Vagina (tissue), 2 donors: ENCODE data around the gene TRPV6. TPM values are rescaled to one million over a fixed set of nuclear protein-coding genes. Genes with fewer than 3 reads are reported as not detected.

ENCODE experiments used
- DNase-seq, 2 donors: peaks; one replicate each; pipeline ENCODE4 v3.0.0-alpha.2; 2017; ENCODE audit errors: extremely low spot score in 2 of 2
- H3K27ac ChIP-seq: fragments of 200-600 bp; sonication (generic); one replicate; pipeline ENCODE4 v1.5.1; 2019
- H3K27me3 ChIP-seq: fragments of 200-600 bp; sonication (generic); one replicate; pipeline ENCODE4 v1.5.1; 2019
- H3K36me3 ChIP-seq, 2 donors: fragments of 200-600 bp; sonication (generic); one replicate each; pipeline ENCODE4 v1.5.1; 2017 to 2019
- H3K4me1 ChIP-seq: fragments of 200-600 bp; sonication (generic); one replicate; pipeline ENCODE4 v1.5.1; 2019
- H3K4me3 ChIP-seq, 2 donors: fragments of 200-600 bp; sonication (generic); 1 replicate in 1 of 2; 2 replicates in 1 of 2; pipeline ENCODE4 v1.5.1; 2016 to 2019
- H3K9me3 ChIP-seq: fragments of 200-600 bp; sonication (generic); one replicate; pipeline ENCODE4 v1.5.1; 2019
- POLR2A ChIP-seq, 2 donors: fragments of 450-650 bp; IDR thresholded peaks; one replicate each; pipeline ENCODE4 v1.6.1; 2017; ENCODE audit warnings: antibody characterized with exemption in 2 of 2, mild to moderate bottlenecking in 2 of 2, moderate library complexity in 2 of 2
- POLR2AphosphoS5 ChIP-seq, 2 donors: sonication (generic); formaldehyde crosslinking; IDR thresholded peaks; one replicate each; pipeline ENCODE4 v1.9.0; 2017; ENCODE audit warnings: antibody characterized with exemption in 2 of 2, mild to moderate bottlenecking in 2 of 2, low read depth in 1 of 2; ENCODE audit not compliant: insufficient read depth in 1 of 2
- intact Hi-C: fragments of 100-400 bp; cut with DNase I; formaldehyde crosslinking; loops from one replicate; pipeline ENCODE4 v1.15.1; 2023
- total RNA-seq: library from RNA; depleted of rRNA; stranded (reverse); fragments of >200 nt; gene quantifications from one replicate; pipeline ENCODE4 v1.2.3, GENCODE V29; 2016
- TF ChIP-seq, protein P1 (sequence below), 3 experiments: fragments of 450-650 bp in 2 of 3; fragments of 200-600 bp in 1 of 3; sonication (generic) in 1 of 3; IDR thresholded peaks; one replicate each; pipeline ENCODE4 v1.5.1; 2017 to 2019; ENCODE audit warnings: antibody characterized with exemption in 3 of 3, mild to moderate bottlenecking in 2 of 3, moderate library complexity in 2 of 3

The TRPV6 gene
- total RNA-seq, result 7.9 TPM

DNA sequence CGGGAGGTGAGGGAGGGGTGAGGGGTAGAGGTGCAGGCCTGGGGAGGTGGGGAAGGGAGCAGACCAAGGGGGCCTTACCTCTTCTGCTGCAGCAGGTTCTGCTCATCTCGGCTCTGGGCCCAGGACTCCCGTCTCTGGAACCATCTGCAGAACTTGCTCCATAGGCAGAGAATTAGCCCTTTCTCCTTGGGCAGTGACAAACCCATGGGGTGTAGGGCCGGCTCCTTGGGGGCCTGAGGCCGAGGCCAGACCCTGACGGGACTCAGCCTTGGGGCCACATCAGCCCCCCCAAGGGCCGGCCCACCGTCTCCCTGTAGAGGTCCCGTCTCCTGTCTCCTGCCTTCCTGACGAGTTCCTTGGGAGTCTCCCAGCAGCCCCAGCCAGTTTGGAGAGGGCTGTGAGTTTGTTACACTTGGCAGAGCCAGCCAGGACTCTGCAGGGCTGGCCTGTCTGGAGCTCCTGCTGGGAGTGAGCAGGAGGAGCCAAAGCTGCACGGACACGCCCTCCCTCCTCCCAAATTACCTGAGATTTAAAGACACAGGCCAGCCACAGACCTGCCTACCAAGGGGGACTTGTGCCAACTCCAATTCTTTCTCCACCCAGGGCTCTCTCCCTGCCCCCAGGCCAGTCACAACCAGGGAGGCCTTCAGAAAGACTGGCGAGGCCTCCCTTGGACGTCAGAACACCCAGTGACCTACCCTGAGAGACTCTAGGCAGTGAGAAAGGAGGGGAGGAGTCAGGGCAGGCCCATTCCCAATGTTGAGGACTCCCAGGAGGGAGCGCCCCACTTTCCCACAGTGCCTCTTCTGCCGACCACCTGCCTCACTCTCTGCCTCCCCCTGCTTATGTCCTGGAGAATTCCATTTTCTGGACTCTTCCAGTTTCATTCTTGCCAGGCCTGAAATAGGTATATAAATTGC, at the start of gene TRPV6:
TSS of gene TRPV6 (minus strand) at position 435 of the 920 bp plus-strand sequence.
- DNase-seq, result no peak
- peaks cover 12% of the 10 kb centered on the region for H3K4me1 ChIP-seq
- TF ChIP-seq POLR2A (IDR thresholded peaks at IDR 0.05), result no peak
- TF ChIP-seq POLR2AphosphoS5 (IDR thresholded peaks at IDR 0.05; ENCODE audit: insufficient read depth in 1 of 2, low read depth in 1 of 2), result no peak
- TF ChIP-seq, protein P1, sequence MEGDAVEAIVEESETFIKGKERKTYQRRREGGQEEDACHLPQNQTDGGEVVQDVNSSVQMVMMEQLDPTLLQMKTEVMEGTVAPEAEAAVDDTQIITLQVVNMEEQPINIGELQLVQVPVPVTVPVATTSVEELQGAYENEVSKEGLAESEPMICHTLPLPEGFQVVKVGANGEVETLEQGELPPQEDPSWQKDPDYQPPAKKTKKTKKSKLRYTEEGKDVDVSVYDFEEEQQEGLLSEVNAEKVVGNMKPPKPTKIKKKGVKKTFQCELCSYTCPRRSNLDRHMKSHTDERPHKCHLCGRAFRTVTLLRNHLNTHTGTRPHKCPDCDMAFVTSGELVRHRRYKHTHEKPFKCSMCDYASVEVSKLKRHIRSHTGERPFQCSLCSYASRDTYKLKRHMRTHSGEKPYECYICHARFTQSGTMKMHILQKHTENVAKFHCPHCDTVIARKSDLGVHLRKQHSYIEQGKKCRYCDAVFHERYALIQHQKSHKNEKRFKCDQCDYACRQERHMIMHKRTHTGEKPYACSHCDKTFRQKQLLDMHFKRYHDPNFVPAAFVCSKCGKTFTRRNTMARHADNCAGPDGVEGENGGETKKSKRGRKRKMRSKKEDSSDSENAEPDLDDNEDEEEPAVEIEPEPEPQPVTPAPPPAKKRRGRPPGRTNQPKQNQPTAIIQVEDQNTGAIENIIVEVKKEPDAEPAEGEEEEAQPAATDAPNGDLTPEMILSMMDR (IDR thresholded peaks at IDR 0.05), result no peak
- no peak within 1 kb of the TSS for H3K27ac ChIP-seq
- intact Hi-C loops, result no loop called here
- no peak within 1 kb of the TSS for H3K4me3 ChIP-seq
- H3K27me3 ChIP-seq, result no peaks in the 10 kb centered on the region
- H3K9me3 ChIP-seq, result no peaks in the 10 kb centered on the region
- H3K36me3 ChIP-seq, result no peaks in the 10 kb centered on the region

DNA sequence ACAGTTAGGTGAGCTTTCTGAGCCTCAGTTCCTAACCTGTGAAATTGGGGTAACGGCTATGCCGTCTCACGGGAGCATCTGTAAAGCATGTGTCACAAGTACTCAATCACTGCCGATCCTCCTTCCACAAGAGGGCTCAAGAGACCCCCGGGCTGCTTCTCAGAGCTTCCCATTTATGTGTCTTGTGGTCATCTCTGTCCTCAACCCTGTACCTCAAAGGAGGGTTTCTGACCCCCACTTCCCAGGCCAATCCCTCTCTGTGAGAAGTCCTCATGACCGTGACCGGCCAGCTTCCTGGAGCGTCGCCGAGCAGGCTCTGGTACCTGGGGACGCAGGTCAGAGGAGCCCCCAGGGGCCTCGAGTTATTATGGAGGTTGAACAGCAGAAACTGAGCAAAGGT, 48.5 kb upstream of the TRPV6 start:
- H3K36me3 ChIP-seq, result no peaks in the 10 kb centered on the region
- no peak overlapping the region for H3K4me3 ChIP-seq
- intact Hi-C loops, result no loop called here
- no peaks in the 10 kb centered on the region for H3K27me3 ChIP-seq
- DNase-seq, result peak in 1 of 2 donors; percentile 70
- H3K27ac ChIP-seq, result no peak overlapping the region
- no peaks in the 10 kb centered on the region for H3K9me3 ChIP-seq
- no peaks in the 10 kb centered on the region for H3K4me1 ChIP-seq
- TF ChIP-seq, protein P1 (IDR thresholded peaks at IDR 0.05), result no peak
- TF ChIP-seq POLR2A (IDR thresholded peaks at IDR 0.05) (no peak), POLR2AphosphoS5 (IDR thresholded peaks at IDR 0.05; ENCODE audit: insufficient read depth in 1 of 2, low read depth in 1 of 2) (no peak)

DNA sequence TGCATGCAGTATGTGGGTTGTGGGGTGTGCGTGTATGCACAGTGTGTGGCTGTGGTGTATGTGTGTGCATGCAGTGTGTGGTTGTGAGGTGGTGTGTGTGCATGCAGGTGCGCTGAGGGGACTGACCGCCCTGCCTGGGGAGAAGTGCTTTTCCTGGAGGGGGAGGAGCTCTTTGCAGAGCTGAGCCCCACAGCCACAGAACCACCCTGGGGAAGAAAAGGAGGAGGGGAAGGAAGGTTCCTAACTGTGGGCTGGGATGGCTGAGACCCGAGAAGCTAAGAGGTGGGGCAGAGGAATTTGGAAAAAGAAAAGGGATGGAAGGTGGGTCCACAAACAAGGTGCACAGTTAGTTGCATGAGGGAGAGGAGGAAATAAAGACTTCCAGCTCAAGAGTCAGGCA, 48.1 kb upstream of the TRPV6 start, which contains the start of gene TRPV5:
TSS of gene TRPV5 (minus strand) at position 123 of the 400 bp plus-strand sequence. CDS start 287 bp downstream, outside the sequence.
- Histone ChIP-seq H3K27me3 (no peaks in the 10 kb centered on the region), H3K4me3 (no peak within 1 kb of the TSS), H3K27ac (no peak within 1 kb of the TSS), H3K4me1 (no peaks in the 10 kb centered on the region), H3K9me3 (no peaks in the 10 kb centered on the region), H3K36me3 (no peaks in the 10 kb centered on the region)
- TF ChIP-seq POLR2AphosphoS5 (IDR thresholded peaks at IDR 0.05; ENCODE audit: insufficient read depth in 1 of 2, low read depth in 1 of 2) (no peak), POLR2A (IDR thresholded peaks at IDR 0.05) (no peak)
- TF ChIP-seq, protein P1 (IDR thresholded peaks at IDR 0.05), result no peak
- DNase-seq, result peak in 1 of 2 donors; percentile 52
- intact Hi-C loops, result no loop called here

DNA sequence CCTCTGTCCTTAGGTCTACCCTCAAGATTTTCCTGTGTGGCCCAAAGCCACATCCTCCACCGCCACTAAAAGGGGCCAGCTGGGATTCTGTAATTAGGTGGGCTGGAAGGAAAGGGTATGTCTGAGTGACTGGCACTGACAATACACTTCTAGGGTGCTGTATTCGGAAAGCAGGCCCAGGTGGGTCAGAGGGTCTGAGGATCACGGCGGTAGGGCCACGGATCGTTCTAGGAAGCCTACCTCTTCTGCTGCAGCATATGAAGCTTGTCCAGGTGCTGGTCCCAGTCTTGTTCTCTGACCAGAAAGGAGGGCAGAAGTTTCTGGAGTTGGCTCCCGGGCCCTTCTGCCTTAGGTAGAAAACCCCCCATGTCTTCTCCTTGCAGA, 47.5 kb upstream of the TRPV6 start:
- Histone ChIP-seq H3K27ac (no peak overlapping the region), H3K4me3 (no peak overlapping the region), H3K36me3 (no peaks in the 10 kb centered on the region), H3K4me1 (no peaks in the 10 kb centered on the region), H3K27me3 (no peaks in the 10 kb centered on the region), H3K9me3 (no peaks in the 10 kb centered on the region)
- intact Hi-C loops, result no loop called here
- TF ChIP-seq, protein P1 (IDR thresholded peaks at IDR 0.05), result no peak
- no peak for TF ChIP-seq POLR2A (IDR thresholded peaks at IDR 0.05)
- TF ChIP-seq POLR2AphosphoS5 (IDR thresholded peaks at IDR 0.05; ENCODE audit: insufficient read depth in 1 of 2, low read depth in 1 of 2), result no peak
- no peak for DNase-seq
